Right renal pelvis (tissue), 4 donors: Measurements from ENCODE around the gene ELP1. TPM values are rescaled to one million over a fixed set of nuclear protein-coding genes. Genes with fewer than 3 reads are reported as not detected.
"Not testable (repeated sequence)": the region's sequence is repeated elsewhere in the genome, so short reads cannot be mapped to it uniquely, and the experiment has no call there.

ENCODE experiments used
- DNase-seq, 4 donors: peaks; one replicate each; pipeline ENCODE4 v3.0.0-alpha.2; 2013; ENCODE audit warnings: low read depth in 4 of 4, low spot score in 3 of 4, missing footprints in 1 of 4
- polyA plus RNA-seq, 4 donors: library from polyadenylated mRNA; unstranded; fragments of 120-200 nt; gene quantifications; one replicate each; pipeline ENCODE4 v1.2.1, GENCODE V29; 2013; ENCODE audit not compliant: insufficient read length in 4 of 4

Gene ELP1
- polyA plus RNA-seq, 4 donors, result 42.0 to 46.9 (median 44.1) TPM

GRCh38 chr9:108859459-108860114 lies 74.3 kb downstream of the ELP1 start:
- no peak for DNase-seq

DNA sequence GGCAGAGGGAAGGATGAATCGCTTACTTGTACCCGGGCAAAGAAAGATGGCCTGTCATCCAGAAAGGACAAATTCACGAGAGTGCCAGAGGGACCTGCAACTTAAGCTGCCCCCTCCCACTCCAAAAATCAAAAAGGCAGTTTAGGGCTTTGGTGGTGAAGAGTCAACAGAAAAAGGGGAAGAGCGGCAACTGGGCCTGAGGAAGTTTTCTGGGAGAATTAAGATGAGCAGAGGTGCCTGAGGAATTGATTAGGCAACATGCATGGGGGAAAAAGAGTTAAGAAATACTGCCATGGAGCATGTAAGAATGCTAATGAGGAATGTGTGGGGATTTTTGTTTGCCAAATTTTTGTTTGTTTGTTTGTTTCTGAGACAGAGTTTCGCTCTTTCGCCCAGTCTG lies 76.4 kb downstream of the ELP1 start:
- DNase-seq, result no peak

- no peak for DNase-seq
These were observed 78.0 kb downstream of the ELP1 start, which contains the start of gene ACTL7B for GRCh38 chr9:108855888-108856287. TSS of gene ACTL7B (minus strand) at chr9:108855986. CDS start at chr9:108855930, 56 bp downstream.

- no peak for DNase-seq
These were observed 78.4 kb downstream of the ELP1 start for GRCh38 chr9:108855529-108855886.

DNA sequence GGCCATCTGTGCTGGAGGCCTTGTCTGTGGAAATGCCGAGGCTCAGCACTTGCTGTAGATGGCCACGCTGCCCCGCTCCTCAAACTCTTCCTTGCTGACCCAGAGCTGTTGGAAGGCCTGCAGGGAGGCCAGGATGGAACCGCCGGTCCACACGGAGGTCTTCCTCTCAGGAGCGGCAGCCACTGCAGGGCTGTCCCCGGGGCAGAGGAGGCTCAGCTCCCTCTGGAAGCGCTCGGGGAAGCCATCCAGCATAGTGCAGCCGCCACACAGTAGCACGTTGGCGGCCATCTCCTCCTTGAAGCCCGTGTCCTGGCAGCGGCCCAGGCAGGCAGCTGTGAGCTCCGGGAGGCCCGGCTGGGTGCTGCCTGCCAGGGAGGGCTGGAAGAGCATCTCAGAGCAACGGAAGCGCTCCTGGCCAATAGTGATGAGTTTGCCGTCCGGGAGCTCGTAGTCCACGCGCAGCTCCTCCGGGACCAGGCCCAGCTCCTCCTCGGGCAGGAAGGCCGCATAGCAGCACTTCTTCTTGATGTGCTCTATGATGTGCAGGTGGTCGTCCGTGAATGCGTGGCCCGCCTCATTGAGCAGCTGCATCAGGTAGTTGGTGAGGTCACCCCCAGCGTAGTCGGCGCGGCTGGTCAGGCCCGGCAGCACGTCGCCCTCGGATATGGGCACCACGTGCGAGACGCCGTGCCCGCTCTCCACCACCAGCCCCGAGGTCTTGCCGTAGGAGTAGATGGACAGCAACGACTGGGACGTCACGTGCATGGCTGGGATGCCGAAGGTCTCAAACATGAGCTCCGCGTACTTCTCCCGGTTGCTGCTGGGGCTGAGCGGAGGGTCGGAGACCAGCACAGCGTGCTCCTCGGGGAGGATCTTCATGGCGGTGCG lies 79.0 kb downstream of the ELP1 start:
- DNase-seq, result no peak

- no peak for DNase-seq
These were observed 79.8 kb downstream of the ELP1 start for GRCh38 chr9:108854094-108854493.

DNA sequence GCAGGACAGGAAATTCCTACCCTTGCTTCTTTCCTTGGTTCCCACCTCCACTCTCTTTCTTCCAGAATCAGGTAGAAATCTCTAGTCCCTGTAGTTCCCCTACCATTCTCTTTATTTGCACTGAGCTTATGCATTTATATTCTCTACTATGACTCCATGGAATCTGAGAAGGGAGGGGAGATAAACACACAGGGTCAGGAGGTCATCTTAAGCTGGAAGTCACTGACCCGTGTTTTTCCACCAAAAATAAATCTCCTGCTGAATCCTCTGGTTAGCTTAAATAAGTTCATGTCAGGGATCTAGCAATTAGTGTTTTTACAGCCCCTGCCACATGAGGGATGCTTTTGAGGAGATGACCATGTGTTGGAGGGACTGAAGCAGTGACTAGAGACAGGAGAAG lies 81.8 kb downstream of the ELP1 start:
- DNase-seq, result peak in 1 of 4 donors; percentile 14

DNA sequence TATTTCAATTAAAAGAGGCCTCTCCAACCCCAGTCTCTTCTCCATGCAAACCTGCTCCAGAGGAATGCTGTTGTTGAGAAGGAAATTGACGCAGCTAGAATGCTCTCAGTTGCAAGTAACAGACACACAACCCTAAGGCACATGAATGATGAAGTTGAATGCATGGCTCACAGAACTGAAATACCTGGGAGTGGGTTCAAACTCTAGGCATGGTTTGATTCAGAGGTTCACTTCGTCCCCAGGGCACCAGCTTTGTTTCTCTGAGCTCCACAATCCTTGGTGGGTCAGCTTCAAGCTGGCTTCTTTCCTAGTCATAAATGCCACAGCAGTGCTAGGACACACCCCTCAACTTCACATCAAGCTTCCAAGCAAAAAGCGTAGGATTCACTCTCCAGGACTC lies 82.8 kb downstream of the ELP1 start:
- no peak for DNase-seq

- DNase-seq, result no peak
These were observed 83.5 kb downstream of the ELP1 start for GRCh38 chr9:108850293-108850897.

- not testable (repeated sequence) for DNase-seq
These were observed 85.6 kb downstream of the ELP1 start for GRCh38 chr9:108848296-108848695.

GRCh38 chr9:108845947-108846346 lies 88.0 kb downstream of the ELP1 start:
- no peak for DNase-seq

DNA sequence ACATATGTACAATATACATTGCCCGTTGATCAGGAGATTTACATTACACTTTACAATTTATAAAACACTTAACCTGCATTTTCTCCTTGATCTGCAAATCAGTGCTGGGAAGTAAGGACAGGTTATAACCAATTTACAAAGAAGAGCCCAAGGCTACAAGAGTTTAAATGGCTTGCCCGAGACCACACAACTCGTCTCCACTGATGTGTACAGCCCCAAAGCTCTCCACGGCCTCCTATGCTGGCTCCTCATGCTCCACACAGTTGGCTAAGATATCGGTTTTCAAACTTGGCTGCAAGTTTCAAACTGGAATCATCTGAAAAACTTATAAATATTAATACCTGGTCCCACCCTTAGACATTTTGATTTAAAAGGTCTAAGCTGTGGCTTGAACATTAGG lies 88.4 kb downstream of the ELP1 start:
- DNase-seq, result no peak

- DNase-seq, result no peak
These were observed 89.1 kb downstream of the ELP1 start for GRCh38 chr9:108844856-108845255.

GRCh38 chr9:108844391-108844790 lies 89.5 kb downstream of the ELP1 start:
- no peak for DNase-seq

DNA sequence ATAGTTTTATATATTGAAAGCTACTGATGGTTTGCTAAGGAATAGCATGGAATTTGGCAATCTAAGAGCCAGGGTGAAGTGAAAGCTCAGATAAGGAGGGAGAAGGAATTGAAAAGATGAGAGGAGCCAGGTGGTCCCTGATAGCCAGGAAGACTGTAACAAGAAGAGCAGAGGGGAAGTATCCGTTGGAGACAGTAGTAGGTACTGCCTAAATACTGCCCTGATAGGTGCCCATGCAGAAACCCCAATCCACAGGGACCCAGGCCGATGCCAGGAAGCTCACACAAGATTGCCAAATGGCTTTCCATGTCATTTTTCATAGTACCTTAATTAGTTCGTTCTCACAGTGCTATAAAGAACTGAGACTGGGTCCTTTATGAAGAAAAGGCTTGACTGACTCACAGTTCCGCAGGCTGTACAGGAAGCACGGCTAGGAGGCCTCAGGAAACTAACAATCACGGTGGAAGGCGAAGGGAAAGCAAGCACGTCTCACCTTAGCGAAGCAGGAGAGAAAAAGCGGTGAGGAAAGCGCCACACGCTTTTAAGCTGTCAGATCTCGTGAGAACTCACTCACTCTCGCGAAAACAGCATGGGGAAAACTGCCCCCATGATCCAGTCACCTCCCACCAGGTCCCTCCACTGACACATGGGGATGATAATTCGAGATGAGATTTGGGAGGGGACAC lies 91.2 kb downstream of the ELP1 start:
- DNase-seq, result no peak

- not testable (repeated sequence) for DNase-seq
These were observed 94.4 kb downstream of the ELP1 start for GRCh38 chr9:108839561-108839960.

GRCh38 chr9:108838017-108838416 lies 95.9 kb downstream of the ELP1 start:
- no peak for DNase-seq

GRCh38 chr9:108837530-108837929 lies 96.4 kb downstream of the ELP1 start:
- no peak for DNase-seq

DNA sequence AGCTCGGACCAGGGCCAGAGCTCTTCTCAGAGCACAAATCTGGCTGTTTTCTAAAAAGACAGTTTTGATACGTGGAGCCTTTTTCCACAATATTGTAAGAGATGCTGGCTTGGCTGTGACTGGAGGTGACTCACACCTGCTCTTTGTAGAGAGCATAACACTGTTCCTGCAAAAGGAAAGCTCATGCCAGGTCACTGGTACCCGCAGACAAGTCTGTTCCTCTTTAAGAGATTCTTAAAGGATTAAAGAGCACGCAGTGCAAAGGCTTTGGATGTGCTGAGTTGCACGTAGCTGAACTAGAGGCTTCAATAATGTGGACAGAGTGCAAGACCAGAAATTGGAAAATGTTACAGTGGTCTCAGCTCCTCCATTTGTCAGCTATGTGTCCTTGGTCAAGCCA lies 97.1 kb downstream of the ELP1 start:
- no peak for DNase-seq

DNA sequence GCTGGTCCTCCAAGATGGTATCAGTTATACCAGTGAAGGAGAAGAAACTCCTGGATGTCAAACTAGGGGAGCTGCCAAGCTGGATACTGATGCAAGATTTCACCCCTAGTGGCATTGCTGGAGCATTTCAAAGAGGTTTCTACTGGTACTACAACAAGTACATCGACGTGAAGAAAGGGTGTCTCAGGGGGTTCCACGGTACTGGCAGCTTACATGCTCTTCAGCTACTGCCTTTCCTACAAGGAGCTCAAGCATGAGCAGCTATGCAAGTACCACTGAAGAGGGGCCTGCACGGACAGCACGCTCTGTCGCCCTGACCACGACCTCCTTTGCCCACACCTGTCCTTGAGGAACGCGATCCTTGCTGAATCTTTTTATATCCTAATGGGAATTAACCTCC lies 97.6 kb downstream of the ELP1 start:
- DNase-seq, result no peak

DNA sequence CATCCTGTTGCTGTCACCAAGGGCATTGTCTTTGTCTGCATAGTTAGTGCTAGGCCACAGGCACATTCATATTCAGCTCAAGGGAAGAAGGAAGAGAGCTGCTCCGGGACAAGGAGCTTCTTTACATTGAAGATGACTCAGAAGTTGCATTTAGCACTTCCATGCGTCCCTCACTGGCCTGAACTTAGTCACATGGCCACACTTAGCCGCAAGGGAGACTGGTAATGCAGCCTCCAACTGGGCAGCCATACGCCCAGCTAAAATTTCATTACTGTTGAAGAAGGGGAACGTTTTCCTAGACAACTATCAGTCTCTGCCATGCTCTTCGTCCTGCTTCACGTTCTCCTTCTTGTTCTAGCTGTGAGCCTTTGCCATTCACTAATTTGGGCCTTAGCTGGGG lies 98.1 kb downstream of the ELP1 start:
- DNase-seq, result no peak
